Fibroblast of mammary gland (primary cell): Measurements from ENCODE around the gene RNF217.
A peak's percentile ranks its signal among the peaks of the same experiment; 100 is the strongest.

Source experiments
- DNase-seq: peaks from one replicate; pipeline ENCODE4 v3.0.0-alpha.2; 2010; ENCODE audit warnings: low read depth
- H3K4me3 ChIP-seq: 2 replicates; pipeline ENCODE4 v1.5.1; 2011; ENCODE audit warnings: low read depth, mild to moderate bottlenecking, low read length, moderate library complexity; ENCODE audit not compliant: control insufficient read depth
- TF ChIP-seq, protein P1 (sequence below): conservative IDR thresholded peaks from 2 replicates; pipeline ENCODE4 v1.5.1; 2011; ENCODE audit warnings: low read depth, low read length, inconsistent platforms; ENCODE audit not compliant: control insufficient read depth, insufficient read depth

Gene RNF217

DNA sequence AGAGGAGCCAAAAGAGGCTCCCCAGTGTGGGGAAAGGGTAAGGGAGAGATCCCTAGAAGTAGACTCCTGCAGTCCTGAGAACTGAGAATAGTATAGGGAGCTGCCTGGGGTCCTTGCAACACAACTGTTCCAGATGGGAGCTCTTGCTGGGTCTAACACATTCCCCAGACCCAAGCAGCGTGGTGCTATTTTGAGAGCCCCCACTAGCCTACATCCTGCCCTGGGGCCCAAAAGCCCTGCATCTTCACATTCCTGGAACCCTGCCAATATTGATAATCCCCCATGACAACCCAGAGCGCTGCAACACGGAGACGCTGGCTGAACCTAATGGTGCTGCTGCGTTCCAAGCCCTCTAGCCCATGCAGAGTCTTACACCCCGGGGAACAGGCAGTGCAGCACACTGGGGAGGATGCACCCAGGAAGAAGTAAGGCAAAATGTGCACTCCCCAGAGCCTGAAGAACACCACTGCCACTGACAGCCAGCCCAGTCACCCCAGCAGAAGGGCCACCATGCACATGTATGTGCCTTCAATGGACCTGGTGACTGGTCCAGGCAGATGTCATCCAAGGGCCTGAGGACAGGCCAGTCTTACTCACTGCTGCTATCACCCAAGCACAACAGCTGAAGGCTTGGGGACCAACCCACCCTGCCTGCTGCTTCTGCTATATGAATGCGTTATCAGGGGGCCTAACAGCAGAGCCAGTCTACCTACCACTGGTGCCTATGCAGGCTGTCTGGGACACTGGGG, 7.0 kb upstream of the RNF217 start:
- DNase-seq, result no peak
- TF ChIP-seq, protein P1, sequence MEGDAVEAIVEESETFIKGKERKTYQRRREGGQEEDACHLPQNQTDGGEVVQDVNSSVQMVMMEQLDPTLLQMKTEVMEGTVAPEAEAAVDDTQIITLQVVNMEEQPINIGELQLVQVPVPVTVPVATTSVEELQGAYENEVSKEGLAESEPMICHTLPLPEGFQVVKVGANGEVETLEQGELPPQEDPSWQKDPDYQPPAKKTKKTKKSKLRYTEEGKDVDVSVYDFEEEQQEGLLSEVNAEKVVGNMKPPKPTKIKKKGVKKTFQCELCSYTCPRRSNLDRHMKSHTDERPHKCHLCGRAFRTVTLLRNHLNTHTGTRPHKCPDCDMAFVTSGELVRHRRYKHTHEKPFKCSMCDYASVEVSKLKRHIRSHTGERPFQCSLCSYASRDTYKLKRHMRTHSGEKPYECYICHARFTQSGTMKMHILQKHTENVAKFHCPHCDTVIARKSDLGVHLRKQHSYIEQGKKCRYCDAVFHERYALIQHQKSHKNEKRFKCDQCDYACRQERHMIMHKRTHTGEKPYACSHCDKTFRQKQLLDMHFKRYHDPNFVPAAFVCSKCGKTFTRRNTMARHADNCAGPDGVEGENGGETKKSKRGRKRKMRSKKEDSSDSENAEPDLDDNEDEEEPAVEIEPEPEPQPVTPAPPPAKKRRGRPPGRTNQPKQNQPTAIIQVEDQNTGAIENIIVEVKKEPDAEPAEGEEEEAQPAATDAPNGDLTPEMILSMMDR, result no peak

DNA sequence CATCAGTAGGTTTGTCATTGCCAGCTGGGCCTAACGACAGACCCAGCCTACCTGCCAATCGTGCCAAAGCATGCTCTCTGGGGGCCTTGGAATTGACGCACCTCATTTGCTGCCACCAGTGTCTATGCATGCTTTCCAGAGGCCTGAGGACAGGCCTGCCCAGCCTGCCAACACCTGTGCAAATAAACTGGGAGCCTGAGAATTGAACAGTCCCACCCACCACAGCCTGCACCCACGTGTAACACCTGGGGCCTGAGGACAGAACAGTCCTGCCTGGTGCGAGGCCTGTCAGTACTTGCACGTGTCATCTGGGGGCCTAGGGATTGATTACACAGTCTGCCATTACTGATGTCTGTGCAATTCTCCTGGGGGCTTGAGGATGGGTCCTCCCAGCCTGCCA, 6.2 kb upstream of the RNF217 start:
- no peak for DNase-seq
- TF ChIP-seq, protein P1, result no peak
- H3K4me3 ChIP-seq, result no peak overlapping the region

More for the DNA sequence above, 7.0 kb upstream of the RNF217 start:
- H3K4me3 ChIP-seq, result no peak overlapping the region

- DNase-seq, result no peak
These were observed 4.1 kb upstream of the RNF217 start for GRCh38 chr6:124958149-124958548.

GRCh38 chr6:124958759-124959354, 3.4 kb upstream of the RNF217 start:
- DNase-seq, result peak; percentile 86
- TF ChIP-seq, protein P1, result no peak

More at GRCh38 chr6:124958149-124958548, 4.1 kb upstream of the RNF217 start:
- no peak overlapping the region for H3K4me3 ChIP-seq
- TF ChIP-seq, protein P1, result no peak

DNA sequence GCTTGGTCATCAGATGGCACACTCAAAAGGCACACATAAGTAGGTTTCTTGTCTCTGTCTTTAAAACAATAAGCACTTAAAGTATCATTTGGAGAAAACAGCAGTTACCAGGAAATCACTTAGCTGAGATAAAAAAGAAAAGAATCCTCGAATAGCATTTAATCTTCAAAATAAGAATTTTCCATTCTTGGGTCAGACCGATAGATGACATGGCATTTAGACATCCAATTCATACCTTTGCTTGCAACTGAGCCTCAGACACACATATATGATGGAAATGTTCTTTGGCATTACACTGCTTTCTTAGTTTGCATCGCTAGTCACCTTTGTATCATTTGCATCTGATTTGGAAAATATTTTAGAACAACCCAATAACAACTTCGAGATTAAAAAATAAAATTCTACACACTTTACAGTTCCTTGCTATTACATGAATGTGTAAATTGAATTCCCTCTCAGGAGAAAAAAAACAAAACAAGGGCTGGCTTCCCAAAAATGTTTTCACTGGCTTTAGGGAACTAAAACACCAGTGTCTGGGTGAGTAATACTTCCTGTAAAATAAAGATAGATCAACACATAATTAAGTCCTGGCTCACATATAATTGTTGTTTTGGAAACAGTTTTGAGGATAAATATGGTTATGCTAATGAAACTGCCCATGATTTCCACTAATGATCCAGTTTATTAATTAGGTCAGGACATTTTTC, 1.3 kb upstream of the RNF217 start:
- TF ChIP-seq, protein P1, result no peak
- H3K4me3 ChIP-seq, result peak overlapping the region; percentile 76
- DNase-seq, result no peak

More at GRCh38 chr6:124958759-124959354, 3.4 kb upstream of the RNF217 start:
- no peak overlapping the region for H3K4me3 ChIP-seq

DNA sequence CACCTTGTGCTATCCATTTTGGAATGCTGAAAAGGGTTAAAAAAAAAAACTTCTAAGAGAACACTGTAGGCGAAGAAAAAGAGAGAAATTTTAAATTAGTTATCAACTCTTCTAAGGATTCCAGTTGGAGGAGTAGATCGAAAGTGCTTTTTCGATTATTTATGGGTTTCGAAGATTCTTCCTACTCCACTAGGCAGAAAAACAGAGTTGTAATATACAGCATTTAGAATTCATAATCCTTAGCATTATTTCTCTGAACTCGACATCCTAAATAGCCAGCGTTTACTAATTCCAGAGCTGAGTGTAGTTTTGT, 817 bp upstream of the RNF217 start:
- peak overlapping the region; percentile 76 for H3K4me3 ChIP-seq
- TF ChIP-seq, protein P1, result no peak
- no peak for DNase-seq
